ENCODE data around the gene TRIM54.
"Not testable (repeated sequence)": the region's sequence is repeated elsewhere in the genome, so short reads cannot be mapped to it uniquely, and the experiment has no call there.

Gene TRIM54

DNA sequence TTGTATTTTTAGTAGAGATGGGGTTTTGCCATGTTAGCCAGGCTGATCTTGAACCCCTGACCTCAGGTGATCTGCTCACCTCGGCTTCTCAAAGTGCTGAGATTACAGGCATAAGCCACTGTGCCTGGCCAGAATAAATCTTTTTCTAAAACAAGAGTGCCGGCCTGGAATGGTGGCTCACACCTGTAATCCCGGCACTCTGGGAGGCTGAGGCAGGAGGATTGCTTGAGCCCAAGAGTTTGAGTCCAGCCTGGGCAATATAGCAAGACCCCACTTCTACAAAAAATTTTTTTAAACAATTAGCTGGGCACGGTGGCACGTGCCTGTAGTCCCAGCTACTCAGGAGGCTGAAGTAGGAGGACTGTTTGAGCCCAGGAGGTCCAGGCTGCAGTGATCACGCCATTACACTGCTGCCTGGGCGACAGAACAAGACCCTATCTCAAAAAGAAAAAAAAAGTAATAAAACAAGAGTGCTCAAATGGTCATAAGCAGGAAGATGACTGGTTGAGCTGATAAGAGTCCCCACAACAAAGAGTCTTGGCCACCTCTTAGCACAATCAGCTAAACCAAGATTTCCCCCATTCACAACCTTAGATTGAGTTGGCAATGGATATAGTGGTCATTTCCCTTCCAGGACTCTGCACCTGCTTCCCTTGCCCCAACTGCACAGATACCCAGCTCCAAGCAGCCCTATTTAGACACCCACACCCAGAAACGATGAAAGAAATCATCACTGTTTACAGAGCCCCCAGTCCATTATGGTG lies 31.8 kb downstream of the TRIM54 start:
- Histone ChIP-seq H4K8ac (ENCODE audit: low read depth, low read length) (no peak overlapping the region), H3K79me2 (ENCODE audit: control insufficient read depth, insufficient read depth, low read length) (no peaks in the 10 kb centered on the region), H3K27me3 (ENCODE audit: insufficient read depth, low read length, poor library complexity) (no peaks in the 10 kb centered on the region), H3K4me3 (ENCODE audit: low read length) (no peak overlapping the region), H2BK15ac (replicated peaks; ENCODE audit: low read depth) (no peak overlapping the region), H2BK5ac (ENCODE audit: low read length) (no peak overlapping the region), H3K56ac (ENCODE audit: low read length) (no peak overlapping the region), H3K36me3 (ENCODE audit: control insufficient read depth, insufficient read depth, low read length) (no peaks in the 10 kb centered on the region), H3K4ac (ENCODE audit: low read depth, low read length) (no peak overlapping the region), H3K4me2 (ENCODE audit: low read length) (no peak overlapping the region), H3K23ac (ENCODE audit: low read length) (no peak overlapping the region), H3K27ac (ENCODE audit: low read depth, low read length) (no peak overlapping the region), H4K5ac (ENCODE audit: low read length) (no peak overlapping the region), H3K4me1 (ENCODE audit: control insufficient read depth, low read depth, low read length) (peaks cover 4% of the 10 kb centered on the region), H2AK5ac (ENCODE audit: low read length) (no peak overlapping the region), H3K79me1 (ENCODE audit: low read length) (no peaks in the 10 kb centered on the region), H2BK120ac (ENCODE audit: low read depth, low read length) (no peak overlapping the region), H3K18ac (ENCODE audit: low read length) (no peak overlapping the region), H3K9ac (ENCODE audit: low read length) (no peak overlapping the region)
- no peak for DNase-seq
- WGBS (ENCODE audit: extremely low coverage, insufficient coverage, low lambda C conversion rate) = no CpG with 5 or more reads among the region's 8 CpGs

DNA sequence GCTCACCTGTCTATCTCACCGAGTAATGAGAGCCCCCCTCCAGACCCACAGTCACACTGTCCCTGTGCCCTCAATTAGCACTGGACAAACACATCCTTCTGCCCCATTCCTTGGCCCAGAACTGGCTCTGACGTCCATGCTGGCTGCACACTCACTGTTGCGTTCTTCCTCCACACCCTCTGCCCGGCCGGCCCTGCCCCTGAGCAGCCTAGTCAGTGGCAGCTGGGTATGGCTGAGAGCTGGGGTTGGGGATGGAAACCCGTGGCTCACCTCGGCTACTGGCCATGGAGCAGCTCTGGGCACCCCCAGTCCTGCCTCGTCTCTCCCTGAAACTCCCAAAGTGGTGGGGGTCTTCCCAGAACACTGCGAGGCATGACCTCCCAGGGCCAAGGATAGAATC lies 32.5 kb downstream of the TRIM54 start:
- no peak overlapping the region for H3K4me3 ChIP-seq (ENCODE audit: low read length)
- H4K8ac ChIP-seq (ENCODE audit: low read depth, low read length) = no peak overlapping the region
- no peak overlapping the region for H4K5ac ChIP-seq (ENCODE audit: low read length)
- H3K9ac ChIP-seq (ENCODE audit: low read length) = no peak overlapping the region
- WGBS (ENCODE audit: extremely low coverage, insufficient coverage, low lambda C conversion rate) = no CpG with 5 or more reads among the region's 9 CpGs
- H3K27ac ChIP-seq (ENCODE audit: low read depth, low read length) = no peak overlapping the region
- no peak overlapping the region for H3K4ac ChIP-seq (ENCODE audit: low read depth, low read length)
- H3K56ac ChIP-seq (ENCODE audit: low read length) = no peak overlapping the region
- DNase-seq = no peak
- H3K4me1 ChIP-seq (ENCODE audit: control insufficient read depth, low read depth, low read length) = peaks cover 4% of the 10 kb centered on the region
- H3K18ac ChIP-seq (ENCODE audit: low read length) = no peak overlapping the region
- H3K79me1 ChIP-seq (ENCODE audit: low read length) = no peaks in the 10 kb centered on the region
- no peak overlapping the region for H2AK5ac ChIP-seq (ENCODE audit: low read length)
- no peak overlapping the region for H2BK5ac ChIP-seq (ENCODE audit: low read length)
- H3K36me3 ChIP-seq (ENCODE audit: control insufficient read depth, insufficient read depth, low read length) = no peaks in the 10 kb centered on the region
- H3K27me3 ChIP-seq (ENCODE audit: insufficient read depth, low read length, poor library complexity) = no peaks in the 10 kb centered on the region
- H3K4me2 ChIP-seq (ENCODE audit: low read length) = no peak overlapping the region
- H3K23ac ChIP-seq (ENCODE audit: low read length) = no peak overlapping the region
- H2BK15ac ChIP-seq (replicated peaks; ENCODE audit: low read depth) = no peak overlapping the region
- H3K79me2 ChIP-seq (ENCODE audit: control insufficient read depth, insufficient read depth, low read length) = no peaks in the 10 kb centered on the region
- no peak overlapping the region for H2BK120ac ChIP-seq (ENCODE audit: low read depth, low read length)

DNA sequence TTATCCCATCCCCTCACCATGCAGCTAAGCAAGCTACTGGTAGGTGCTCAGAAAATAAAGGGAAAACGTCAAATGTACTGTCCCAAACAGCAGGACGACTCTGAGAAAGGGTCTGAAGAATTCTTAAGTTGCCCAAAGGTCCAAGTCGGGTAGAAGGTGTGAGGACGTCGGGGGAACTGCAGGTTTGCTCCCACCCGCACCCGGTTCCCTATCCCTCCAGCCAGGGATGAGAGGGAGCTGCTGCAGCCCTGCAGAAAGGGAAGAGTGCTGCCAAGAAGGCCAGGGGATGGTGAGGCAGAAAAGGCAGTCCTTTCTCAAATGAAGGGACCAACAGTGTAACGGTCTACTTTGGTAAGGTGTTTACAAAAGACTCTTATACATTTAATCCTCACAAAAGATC lies 32.9 kb downstream of the TRIM54 start:
- no peaks in the 10 kb centered on the region for H3K79me1 ChIP-seq (ENCODE audit: low read length)
- H3K23ac ChIP-seq (ENCODE audit: low read length) = no peak overlapping the region
- H3K9ac ChIP-seq (ENCODE audit: low read length) = no peak overlapping the region
- H3K56ac ChIP-seq (ENCODE audit: low read length) = no peak overlapping the region
- H3K27ac ChIP-seq (ENCODE audit: low read depth, low read length) = no peak overlapping the region
- WGBS (ENCODE audit: extremely low coverage, insufficient coverage, low lambda C conversion rate) = no CpG with 5 or more reads among the region's 8 CpGs
- no peaks in the 10 kb centered on the region for H3K36me3 ChIP-seq (ENCODE audit: control insufficient read depth, insufficient read depth, low read length)
- no peak overlapping the region for H2BK15ac ChIP-seq (replicated peaks; ENCODE audit: low read depth)
- no peak overlapping the region for H3K4me3 ChIP-seq (ENCODE audit: low read length)
- no peaks in the 10 kb centered on the region for H3K27me3 ChIP-seq (ENCODE audit: insufficient read depth, low read length, poor library complexity)
- no peak overlapping the region for H4K8ac ChIP-seq (ENCODE audit: low read depth, low read length)
- no peaks in the 10 kb centered on the region for H3K79me2 ChIP-seq (ENCODE audit: control insufficient read depth, insufficient read depth, low read length)
- no peak overlapping the region for H3K18ac ChIP-seq (ENCODE audit: low read length)
- no peak overlapping the region for H4K5ac ChIP-seq (ENCODE audit: low read length)
- no peak overlapping the region for H2BK5ac ChIP-seq (ENCODE audit: low read length)
- no peak overlapping the region for H3K4ac ChIP-seq (ENCODE audit: low read depth, low read length)
- DNase-seq = no peak
- H2BK120ac ChIP-seq (ENCODE audit: low read depth, low read length) = no peak overlapping the region
- H3K4me1 ChIP-seq (ENCODE audit: control insufficient read depth, low read depth, low read length) = peaks cover 4% of the 10 kb centered on the region
- H3K4me2 ChIP-seq (ENCODE audit: low read length) = no peak overlapping the region
- no peak overlapping the region for H2AK5ac ChIP-seq (ENCODE audit: low read length)

DNA sequence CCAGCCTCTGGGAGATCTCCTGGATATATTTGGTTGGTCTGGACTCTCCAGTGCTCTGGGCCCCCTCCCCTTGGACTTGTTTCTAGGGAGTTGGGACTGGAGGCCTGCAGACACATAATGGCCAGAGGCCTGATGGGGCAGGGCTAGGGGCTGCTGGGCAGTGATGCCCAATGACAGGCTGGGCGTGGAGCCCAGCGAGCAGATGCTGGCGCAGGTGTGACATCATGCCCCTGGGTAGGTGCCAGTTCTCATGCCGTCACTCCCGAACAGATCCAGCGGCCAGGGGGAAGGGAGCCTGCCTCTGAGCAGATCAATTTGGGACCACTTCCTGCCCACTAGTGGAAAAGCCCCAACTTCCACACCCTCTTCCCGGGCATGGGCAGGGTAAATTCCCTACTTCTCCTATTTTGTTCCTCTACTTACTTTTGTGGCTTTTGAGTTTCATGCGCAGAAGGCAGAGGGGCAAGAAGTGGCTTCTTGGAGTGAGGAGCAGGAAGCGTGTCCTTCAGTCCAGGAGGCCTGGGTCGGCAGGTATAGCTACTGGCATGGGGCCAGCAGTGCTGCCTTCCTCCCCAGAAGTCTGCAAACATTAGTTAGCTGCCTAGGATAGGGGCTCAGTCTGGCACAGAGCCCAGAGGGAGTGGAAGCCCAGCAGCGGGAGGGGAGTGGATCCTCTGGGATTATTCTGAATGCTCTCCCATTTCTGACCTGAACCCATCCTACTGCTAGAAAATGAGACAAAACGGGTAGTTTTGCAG lies 34.6 kb downstream of the TRIM54 start:
- no peak overlapping the region for H3K4me2 ChIP-seq (ENCODE audit: low read length)
- no peak overlapping the region for H3K9ac ChIP-seq (ENCODE audit: low read length)
- H3K79me2 ChIP-seq (ENCODE audit: control insufficient read depth, insufficient read depth, low read length) = no peaks in the 10 kb centered on the region
- no peaks in the 10 kb centered on the region for H3K36me3 ChIP-seq (ENCODE audit: control insufficient read depth, insufficient read depth, low read length)
- DNase-seq = no peak
- no peak overlapping the region for H4K5ac ChIP-seq (ENCODE audit: low read length)
- no peak overlapping the region for H3K4me3 ChIP-seq (ENCODE audit: low read length)
- H3K27me3 ChIP-seq (ENCODE audit: insufficient read depth, low read length, poor library complexity) = no peaks in the 10 kb centered on the region
- no peak overlapping the region for H3K56ac ChIP-seq (ENCODE audit: low read length)
- no peak overlapping the region for H2BK5ac ChIP-seq (ENCODE audit: low read length)
- H3K4ac ChIP-seq (ENCODE audit: low read depth, low read length) = no peak overlapping the region
- H3K18ac ChIP-seq (ENCODE audit: low read length) = no peak overlapping the region
- H3K23ac ChIP-seq (ENCODE audit: low read length) = no peak overlapping the region
- H2AK5ac ChIP-seq (ENCODE audit: low read length) = no peak overlapping the region
- WGBS (ENCODE audit: extremely low coverage, insufficient coverage, low lambda C conversion rate) = no CpG with 5 or more reads among the region's 12 CpGs
- H2BK15ac ChIP-seq (replicated peaks; ENCODE audit: low read depth) = no peak overlapping the region
- peaks cover 7% of the 10 kb centered on the region for H3K4me1 ChIP-seq (ENCODE audit: control insufficient read depth, low read depth, low read length)
- no peak overlapping the region for H3K27ac ChIP-seq (ENCODE audit: low read depth, low read length)
- H2BK120ac ChIP-seq (ENCODE audit: low read depth, low read length) = no peak overlapping the region
- H3K79me1 ChIP-seq (ENCODE audit: low read length) = no peaks in the 10 kb centered on the region
- H4K8ac ChIP-seq (ENCODE audit: low read depth, low read length) = no peak overlapping the region

DNA sequence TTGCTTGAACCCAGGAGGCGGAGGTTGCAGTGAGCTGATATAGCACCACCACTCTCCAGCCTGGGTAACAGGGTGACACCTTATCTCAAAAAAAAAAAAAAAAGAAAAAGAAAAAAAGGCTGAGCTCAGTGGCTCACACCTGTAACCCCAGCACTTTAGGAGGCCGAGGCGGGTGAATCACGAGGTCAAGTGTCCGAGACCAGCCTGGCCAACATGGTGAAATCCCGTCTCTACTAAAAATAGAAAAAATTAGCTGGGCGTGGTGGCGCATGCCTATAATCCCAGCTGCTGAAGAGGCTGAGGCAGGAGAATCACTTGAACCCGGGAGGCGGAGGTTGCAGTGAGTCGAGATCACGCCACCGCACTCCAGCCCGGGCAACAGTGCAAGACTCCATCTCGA lies 37.6 kb downstream of the TRIM54 start:
- H3K4me3 ChIP-seq (ENCODE audit: low read length); H3K36me3 ChIP-seq (ENCODE audit: control insufficient read depth, insufficient read depth, low read length); H2AK5ac ChIP-seq (ENCODE audit: low read length); H4K8ac ChIP-seq (ENCODE audit: low read depth, low read length); H2BK15ac ChIP-seq (replicated peaks; ENCODE audit: low read depth); H3K56ac ChIP-seq (ENCODE audit: low read length); DNase-seq; H3K79me1 ChIP-seq (ENCODE audit: low read length); H3K4me1 ChIP-seq (ENCODE audit: control insufficient read depth, low read depth, low read length); H3K4me2 ChIP-seq (ENCODE audit: low read length); H3K4ac ChIP-seq (ENCODE audit: low read depth, low read length); H3K9ac ChIP-seq (ENCODE audit: low read length); H4K5ac ChIP-seq (ENCODE audit: low read length); H3K23ac ChIP-seq (ENCODE audit: low read length); H3K18ac ChIP-seq (ENCODE audit: low read length); H3K27me3 ChIP-seq (ENCODE audit: insufficient read depth, low read length, poor library complexity); H2BK120ac ChIP-seq (ENCODE audit: low read depth, low read length); H3K27ac ChIP-seq (ENCODE audit: low read depth, low read length); H2BK5ac ChIP-seq (ENCODE audit: low read length); H3K79me2 ChIP-seq (ENCODE audit: control insufficient read depth, insufficient read depth, low read length): not testable (repeated sequence)
- no CpG with 5 or more reads among the region's 15 CpGs for WGBS (ENCODE audit: extremely low coverage, insufficient coverage, low lambda C conversion rate)

Measured in mesendoderm (in vitro differentiated cells).